ENCODE measurements around the gene BMPER. TPM values are rescaled to one million over a fixed set of nuclear protein-coding genes. Genes with fewer than 3 reads are reported as not detected.
A peak's percentile ranks its signal among the peaks of the same experiment; 100 is the strongest.

BMPER gene
- total RNA-seq, 8 experiments from 2014 or later = 0.25 to 39.1 (median 2.4) TPM

DNA sequence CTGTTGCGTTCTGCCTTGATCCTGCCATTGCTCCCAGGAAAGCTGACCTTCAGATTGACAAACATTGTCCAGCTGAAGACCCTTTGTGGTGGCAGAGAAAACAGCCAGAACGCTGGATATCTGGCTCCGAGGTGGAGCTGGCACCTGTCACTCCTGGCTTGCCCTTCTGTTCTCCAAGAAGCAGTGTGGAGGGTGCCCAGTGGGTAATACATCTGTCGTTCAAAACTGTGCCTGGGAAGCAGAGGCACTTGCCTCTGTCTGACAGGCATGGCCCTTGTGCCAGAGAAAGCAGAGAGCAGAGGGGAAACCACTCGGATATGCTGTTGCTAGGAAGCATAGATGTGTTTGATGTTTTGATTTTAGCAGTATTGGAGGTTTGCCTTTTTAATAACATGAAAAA is 231.4 kb downstream of the BMPER start:
- in situ Hi-C loops (cut with MboI; ENCODE audit: low pct_unique_long_range_greater_than_20kb in 2 of 9, low sequenced_read_pairs in 9 of 9, unreplicated experiment in 9 of 9) = loop anchor here in 1 of 9 experiments (25.0 kb wide), 1 partner anchor 476 kb away; no protein-coding TSS in a partner anchor
- Histone ChIP-seq H3K27ac (no peak overlapping the region), H3K4me1 (replicated peaks in 1 of 2) (no peaks in the 10 kb centered on the region), H3K4me3 (no peak overlapping the region)
- ATAC-seq (replicated peaks in 6 of 8) = no peak
- WGBS, 10 experiments = 80 to 100% (median 86%) methylated on average over 1 to 3 of the region's 5 CpGs; no CpG with 5 or more reads in 7 of the 10 experiments

DNA sequence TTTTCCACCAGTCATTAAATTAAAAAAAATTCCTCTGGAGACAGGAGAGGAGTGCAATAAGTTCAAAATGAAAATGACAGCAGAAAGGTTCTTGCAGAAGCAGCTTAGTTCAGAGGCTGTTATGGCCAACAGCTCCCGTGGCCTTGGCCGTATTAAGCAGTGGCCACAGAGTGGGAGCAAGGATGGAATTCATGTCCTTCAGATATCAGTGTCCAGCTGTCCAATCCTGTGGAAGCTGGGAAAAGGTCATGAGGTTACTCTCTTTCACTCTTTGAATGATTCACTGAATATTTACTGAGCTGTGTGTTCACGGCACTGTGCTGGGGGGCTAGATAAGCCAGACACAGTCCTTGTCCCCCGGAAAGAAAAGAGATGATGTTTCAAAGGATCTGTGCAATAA is 231.8 kb downstream of the BMPER start:
- in situ Hi-C loops (cut with MboI; ENCODE audit: low pct_unique_long_range_greater_than_20kb in 2 of 9, low sequenced_read_pairs in 9 of 9, unreplicated experiment in 9 of 9) = loop anchor here in 1 of 9 experiments (25.0 kb wide), 1 partner anchor 475 kb away; no protein-coding TSS in a partner anchor
- ATAC-seq (replicated peaks in 6 of 8) = no peak

DNA sequence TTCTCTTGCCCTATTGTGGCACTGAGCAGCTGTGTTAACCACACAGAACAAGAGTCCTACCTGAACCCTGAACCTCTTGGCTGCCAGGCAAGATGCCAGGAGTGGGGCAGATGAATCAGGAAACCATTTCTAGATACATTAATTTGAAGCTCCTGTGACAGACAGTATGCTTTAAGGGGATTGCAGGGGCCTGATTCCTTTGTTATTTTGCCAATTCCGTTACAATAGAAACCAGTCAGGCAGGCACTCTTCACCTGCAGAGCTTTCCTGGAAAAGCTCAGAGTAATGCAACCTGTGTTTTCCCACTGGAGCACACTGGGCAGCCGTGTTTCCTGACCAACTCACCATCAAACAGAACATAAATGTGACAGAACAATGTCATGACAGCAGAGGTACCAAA is 233.1 kb downstream of the BMPER start:
- in situ Hi-C loops (cut with MboI; ENCODE audit: low pct_unique_long_range_greater_than_20kb in 2 of 9, low sequenced_read_pairs in 9 of 9, unreplicated experiment in 9 of 9) = loop anchor here in 1 of 9 experiments (25.0 kb wide), 1 partner anchor 474 kb away; no protein-coding TSS in a partner anchor
- H3K27ac ChIP-seq = no peak overlapping the region
- 20 to 90% (median 53%) methylated on average over 1 to 2 of the region's 2 CpGs; no CpG with 5 or more reads in 4 of the 10 experiments for WGBS, 10 experiments
- H3K4me3 ChIP-seq = no peak overlapping the region
- no peaks in the 10 kb centered on the region for H3K4me1 ChIP-seq (replicated peaks in 1 of 2)
- no peak for ATAC-seq (replicated peaks in 6 of 8)

More for the DNA sequence above, 231.8 kb downstream of the BMPER start:
- H3K4me1 ChIP-seq (replicated peaks in 1 of 2) = no peaks in the 10 kb centered on the region
- no peak overlapping the region for H3K27ac ChIP-seq
- no peak overlapping the region for H3K4me3 ChIP-seq
- 48 to 94% (median 75%) methylated on average over 2 to 4 of the region's 4 CpGs; no CpG with 5 or more reads in 4 of the 10 experiments for WGBS, 10 experiments

DNA sequence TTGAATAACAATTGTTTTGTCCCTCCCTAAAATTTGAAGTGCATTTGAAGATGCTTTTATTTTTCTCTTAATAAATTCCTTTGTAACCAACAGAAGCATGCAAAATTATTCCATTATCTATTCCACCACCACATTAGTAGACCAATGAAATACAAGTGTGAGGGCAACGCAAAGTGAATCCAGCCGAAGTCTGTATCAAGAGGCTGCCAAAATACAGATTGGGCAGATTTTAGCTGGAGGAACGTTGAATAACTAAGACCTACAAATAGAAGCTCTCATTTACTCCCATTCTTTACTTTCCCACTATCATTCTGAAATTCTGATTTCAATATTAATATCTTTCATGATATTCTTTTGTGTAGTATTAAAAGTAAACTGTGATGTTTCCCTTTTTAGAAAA is 233.7 kb downstream of the BMPER start:
- WGBS, 10 experiments = 51 to 100% (median 89%) methylated on average over 1 to 3 of the region's 3 CpGs; no CpG with 5 or more reads in 2 of the 10 experiments
- Histone ChIP-seq H3K4me3 (no peak overlapping the region), H3K4me1 (replicated peaks in 1 of 2) (no peaks in the 10 kb centered on the region), H3K27ac (no peak overlapping the region)
- ATAC-seq (replicated peaks in 6 of 8) = no peak
- in situ Hi-C loops (cut with MboI; ENCODE audit: low pct_unique_long_range_greater_than_20kb in 2 of 9, low sequenced_read_pairs in 9 of 9, unreplicated experiment in 9 of 9) = loop anchor here in 1 of 9 experiments (25.0 kb wide), 1 partner anchor 473 kb away; no protein-coding TSS in a partner anchor

DNA sequence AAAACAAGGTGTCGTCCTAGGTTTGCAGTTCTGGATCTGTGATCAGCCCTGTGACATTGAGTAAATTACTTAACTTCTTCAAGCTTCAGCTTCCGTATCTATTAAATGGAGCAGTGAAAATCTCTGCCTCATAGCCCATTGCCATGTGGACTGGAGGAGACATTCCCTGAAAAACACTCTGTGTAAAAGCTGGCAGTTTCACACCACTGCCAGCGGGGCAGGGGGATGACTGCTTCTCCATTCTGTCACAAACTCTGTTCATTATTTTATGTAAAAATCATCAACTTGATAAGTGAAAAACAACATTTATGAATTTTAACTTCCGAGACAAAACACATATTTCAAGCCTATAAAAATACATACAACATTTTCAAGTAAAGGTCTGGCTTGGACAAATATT is 234.7 kb downstream of the BMPER start:
- Histone ChIP-seq H3K4me1 (replicated peaks in 1 of 2) (no peaks in the 10 kb centered on the region), H3K4me3 (no peak overlapping the region), H3K27ac (no peak overlapping the region)
- in situ Hi-C loops (cut with MboI; ENCODE audit: low pct_unique_long_range_greater_than_20kb in 2 of 9, low sequenced_read_pairs in 9 of 9, unreplicated experiment in 9 of 9) = loop anchor here in 1 of 9 experiments (25.0 kb wide), 1 partner anchor 472 kb away; no protein-coding TSS in a partner anchor
- 73 to 100% (median 90%) methylated on average over 1 to 4 of the region's 4 CpGs; no CpG with 5 or more reads in 1 of the 10 experiments for WGBS, 10 experiments
- peak in 1 of 8 experiments; percentile 31 for ATAC-seq (replicated peaks in 6 of 8)

DNA sequence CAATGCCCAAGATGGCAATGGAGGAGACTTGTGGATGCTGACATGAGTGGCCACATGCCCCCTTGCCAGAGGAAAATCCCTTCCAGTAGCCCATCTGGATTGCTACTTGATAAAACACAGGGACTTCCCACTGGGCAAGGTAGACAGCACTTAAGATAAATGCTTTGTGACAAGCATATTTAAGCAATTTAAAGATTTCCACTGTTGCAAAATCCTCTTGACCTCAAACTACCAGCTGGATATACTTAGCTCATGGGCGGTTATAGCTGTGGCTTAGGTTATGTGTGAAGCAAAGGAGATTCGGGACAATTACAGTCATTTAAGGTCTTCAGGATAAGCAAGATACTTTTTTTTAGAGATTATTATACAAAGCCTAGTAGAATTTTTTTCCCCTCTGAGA is 238.1 kb downstream of the BMPER start:
- no peak overlapping the region for H3K27ac ChIP-seq

DNA sequence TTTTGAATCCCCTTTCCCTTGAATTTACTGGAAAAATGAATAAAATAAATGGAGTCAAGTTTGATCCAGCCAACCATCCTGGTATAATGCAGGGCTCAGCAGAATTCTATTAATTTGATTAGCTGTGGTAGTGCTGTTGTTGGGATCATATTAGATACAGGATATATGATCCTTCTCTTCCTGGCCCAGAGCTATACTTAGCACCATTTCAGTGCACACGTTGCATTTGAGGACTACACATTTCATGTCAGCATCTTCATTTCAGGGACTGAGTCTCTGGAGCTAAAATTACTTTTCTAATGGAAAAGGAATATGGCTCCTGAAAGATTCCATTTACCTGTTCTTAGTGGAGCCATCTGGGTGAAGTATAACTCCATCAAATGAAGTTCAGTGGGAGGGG is 240.3 kb downstream of the BMPER start:
- peaks cover 0 to 7% of the 10 kb centered on the region in 2 donors for H3K4me1 ChIP-seq (replicated peaks in 1 of 2)
- H3K4me3 ChIP-seq = no peak overlapping the region
- in situ Hi-C loops (cut with MboI; ENCODE audit: low pct_unique_long_range_greater_than_20kb in 2 of 9, low sequenced_read_pairs in 9 of 9, unreplicated experiment in 9 of 9) = loop anchor here in 1 of 9 experiments (25.0 kb wide), 1 partner anchor 467 kb away; no protein-coding TSS in a partner anchor
- no peak overlapping the region for H3K27ac ChIP-seq
- WGBS, 10 experiments = 17 to 80% (median 33%) methylated on average over 1 of the region's 1 CpG; no CpG with 5 or more reads in 5 of the 10 experiments
- no peak for ATAC-seq (replicated peaks in 6 of 8)

More for the DNA sequence above, 238.1 kb downstream of the BMPER start:
- peaks cover 0 to 7% of the 10 kb centered on the region in 2 donors for H3K4me1 ChIP-seq (replicated peaks in 1 of 2)
- in situ Hi-C loops (cut with MboI; ENCODE audit: low pct_unique_long_range_greater_than_20kb in 2 of 9, low sequenced_read_pairs in 9 of 9, unreplicated experiment in 9 of 9) = loop anchor here in 1 of 9 experiments (25.0 kb wide), 1 partner anchor 469 kb away; no protein-coding TSS in a partner anchor
- WGBS, 10 experiments = 14 to 100% (median 80%) methylated on average over 1 to 2 of the region's 2 CpGs; no CpG with 5 or more reads in 1 of the 10 experiments
- ATAC-seq (replicated peaks in 6 of 8) = peak in 1 of 8 experiments; percentile 72
- no peak overlapping the region for H3K4me3 ChIP-seq

DNA sequence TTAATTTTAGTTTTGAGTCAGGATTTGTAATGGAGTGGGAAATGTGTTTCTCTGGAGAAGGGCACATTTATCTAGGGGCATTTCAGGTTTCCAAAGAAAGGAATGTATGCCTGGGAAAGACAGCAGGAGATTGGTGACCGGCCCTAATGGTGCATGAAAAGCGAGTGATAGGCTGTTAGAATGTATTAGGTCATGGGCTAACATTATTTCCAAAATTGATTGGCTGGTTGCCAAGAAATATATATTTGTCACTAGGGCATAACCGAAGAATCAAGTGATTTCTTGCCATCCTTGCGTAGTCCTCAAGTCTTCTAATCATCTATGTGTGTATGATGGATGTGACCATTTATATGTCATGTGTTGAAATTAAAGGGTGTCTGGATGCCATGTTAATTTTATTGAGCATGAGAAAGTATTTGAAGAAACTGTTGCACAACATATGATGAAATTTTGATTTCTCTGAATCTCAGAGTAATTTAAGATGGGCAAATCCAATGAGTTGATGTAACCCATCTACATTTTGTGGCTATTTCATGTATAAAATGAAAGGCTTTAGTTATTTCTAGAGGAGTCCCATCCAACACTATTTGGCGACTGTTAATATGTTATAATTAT is 248.4 kb downstream of the BMPER start:
- 52 to 100% (median 78%) methylated on average over 1 to 5 of the region's 5 CpGs for WGBS, 10 experiments

DNA sequence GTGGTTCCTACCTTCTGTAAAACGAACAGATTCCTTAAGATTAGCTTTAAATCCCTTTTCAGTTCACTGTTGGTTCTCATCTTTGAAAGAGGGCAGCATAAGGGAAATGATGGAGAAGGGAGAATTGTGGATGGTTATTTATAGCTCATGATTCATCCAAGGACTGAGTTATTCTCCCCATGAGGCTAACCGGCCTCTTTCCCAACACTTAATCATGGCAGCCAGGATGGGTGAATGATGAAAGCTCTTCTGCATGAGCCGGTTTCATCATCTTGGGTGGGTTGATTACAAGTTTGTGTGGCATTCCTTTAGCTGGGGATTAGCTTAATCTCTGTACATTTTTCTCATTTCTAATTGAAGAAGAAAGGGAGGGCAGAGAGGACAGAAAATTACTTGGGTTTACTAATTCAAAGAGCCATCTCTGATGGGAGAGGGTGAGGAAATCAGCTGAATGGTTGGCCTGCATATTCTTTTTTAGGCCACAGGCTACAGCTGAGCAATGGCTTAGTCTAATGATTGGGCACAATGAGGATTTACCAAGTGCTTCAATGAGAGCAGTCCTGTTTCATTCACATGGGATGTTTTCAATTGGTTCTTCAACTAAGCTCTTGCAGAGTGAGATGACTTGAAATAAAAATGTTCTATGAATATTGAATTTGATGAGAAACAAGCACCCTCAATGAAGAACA is 250.0 kb downstream of the BMPER start:
- in situ Hi-C loops (cut with MboI; ENCODE audit: low pct_unique_long_range_greater_than_20kb in 2 of 9, low sequenced_read_pairs in 9 of 9, unreplicated experiment in 9 of 9) = no loop called here
- Histone ChIP-seq H3K4me1 (replicated peaks in 1 of 2) (peaks cover 29 to 50% of the 10 kb centered on the region in 2 donors), H3K27ac (peak overlapping the region; percentile 61 to 78), H3K4me3 (no peak overlapping the region)
- WGBS, 10 experiments = 13 to 88% (median 37%) methylated on average over 1 to 3 of the region's 3 CpGs; no CpG with 5 or more reads in 1 of the 10 experiments
- ATAC-seq (replicated peaks in 6 of 8) = peak in 7 of 8 experiments; percentile 87 to 97 (median 94)

More for the DNA sequence above, 248.4 kb downstream of the BMPER start:
- Histone ChIP-seq H3K27ac (no peak overlapping the region), H3K4me3 (no peak overlapping the region), H3K4me1 (replicated peaks in 1 of 2) (peaks cover 29 to 50% of the 10 kb centered on the region in 2 donors)
- in situ Hi-C loops (cut with MboI; ENCODE audit: low pct_unique_long_range_greater_than_20kb in 2 of 9, low sequenced_read_pairs in 9 of 9, unreplicated experiment in 9 of 9) = no loop called here
- peak in 5 of 8 experiments; percentile 5 to 73 (median 47) for ATAC-seq (replicated peaks in 6 of 8)

DNA sequence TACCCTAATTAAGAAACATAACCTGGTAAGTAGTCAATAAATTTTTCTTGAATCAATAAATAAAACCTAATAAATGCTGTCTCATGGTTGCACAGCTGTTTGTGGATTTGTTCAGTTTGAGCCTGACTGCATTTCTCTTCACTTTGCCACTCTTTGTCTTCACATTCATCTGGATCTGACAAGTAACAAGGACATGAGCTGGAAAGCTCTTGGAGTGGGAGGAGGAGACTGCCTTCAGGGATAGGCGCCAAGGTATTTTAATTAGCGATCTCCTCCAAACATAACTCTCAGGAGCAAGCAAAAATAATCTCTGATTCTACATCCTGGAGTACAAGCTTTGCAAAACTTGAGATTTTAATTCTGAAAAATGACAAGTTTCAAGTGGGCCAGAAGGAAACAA is 251.0 kb downstream of the BMPER start:
- 0 to 100% (median 93%) methylated on average over 1 to 2 of the region's 2 CpGs; no CpG with 5 or more reads in 3 of the 10 experiments for WGBS, 10 experiments
- peak in 2 of 8 experiments; percentile 23 to 24 for ATAC-seq (replicated peaks in 6 of 8)
- in situ Hi-C loops (cut with MboI; ENCODE audit: low pct_unique_long_range_greater_than_20kb in 2 of 9, low sequenced_read_pairs in 9 of 9, unreplicated experiment in 9 of 9) = no loop called here
- Histone ChIP-seq H3K27ac (no peak overlapping the region), H3K4me1 (replicated peaks in 1 of 2) (peaks cover 29 to 50% of the 10 kb centered on the region in 2 donors), H3K4me3 (no peak overlapping the region)

DNA sequence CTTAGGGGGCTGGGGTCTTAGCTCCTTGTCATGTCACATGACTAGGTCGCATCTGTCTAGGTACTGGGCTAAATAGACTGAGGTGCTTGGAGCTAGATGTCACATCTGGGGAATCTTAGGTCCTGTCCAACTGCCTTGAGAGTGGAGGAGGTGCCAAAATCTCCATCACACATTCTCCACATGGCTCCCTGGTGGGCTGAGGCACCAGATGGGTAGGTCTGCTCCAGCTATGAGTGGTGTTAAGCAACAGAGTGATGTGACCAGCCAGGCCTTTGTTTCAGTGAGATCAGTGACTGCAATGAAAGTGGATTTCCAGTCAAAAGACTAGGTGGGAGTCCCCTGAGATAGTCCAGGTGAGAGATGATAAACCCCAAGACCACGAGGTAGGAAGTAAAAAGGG is 251.8 kb downstream of the BMPER start:
- no peak for ATAC-seq (replicated peaks in 6 of 8)
- peaks cover 26 to 48% of the 10 kb centered on the region in 2 donors for H3K4me1 ChIP-seq (replicated peaks in 1 of 2)
- no peak overlapping the region for H3K4me3 ChIP-seq
- 0 to 83% (median 69%) methylated on average over 1 of the region's 2 CpGs; no CpG with 5 or more reads in 6 of the 10 experiments for WGBS, 10 experiments
- H3K27ac ChIP-seq = no peak overlapping the region
- in situ Hi-C loops (cut with MboI; ENCODE audit: low pct_unique_long_range_greater_than_20kb in 2 of 9, low sequenced_read_pairs in 9 of 9, unreplicated experiment in 9 of 9) = no loop called here

DNA sequence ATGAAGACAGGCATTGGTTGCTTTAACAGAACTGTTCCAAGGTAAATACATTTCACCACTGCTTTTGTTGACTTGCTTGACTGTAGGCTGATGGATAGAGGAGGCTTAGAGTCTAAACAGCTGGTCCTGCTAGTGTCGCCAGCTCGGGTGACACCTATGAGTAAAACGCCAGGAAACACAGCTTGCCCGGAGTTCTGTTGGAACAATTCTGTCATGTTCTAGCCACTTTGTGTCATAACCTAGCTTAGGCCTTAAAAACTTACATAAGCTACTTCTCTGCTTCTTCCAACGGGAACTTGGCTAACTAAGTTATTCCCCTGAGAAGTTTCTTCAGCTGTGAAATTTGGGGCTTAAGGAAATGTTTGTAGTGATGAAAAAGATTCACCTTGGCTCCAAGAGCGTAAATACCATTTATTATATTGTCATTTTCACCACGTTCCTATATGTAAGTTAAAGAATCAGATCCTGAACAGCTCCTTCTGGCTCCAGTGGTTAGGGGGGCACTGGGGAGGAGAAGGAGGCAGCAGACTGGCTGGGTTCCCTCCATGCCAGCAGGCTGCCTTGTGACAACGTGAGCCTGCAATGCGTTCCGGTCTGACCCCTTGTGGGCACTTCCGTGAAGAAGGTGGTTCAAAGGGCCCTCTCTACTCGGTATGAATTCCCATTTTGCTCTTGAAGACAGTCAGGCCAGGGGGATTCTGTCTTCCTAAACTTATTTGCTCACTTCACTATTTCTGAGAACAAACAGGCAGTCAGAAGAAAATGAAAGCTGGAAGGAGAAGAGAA is 253.2 kb downstream of the BMPER start:
- ATAC-seq (replicated peaks in 6 of 8) = no peak
- in situ Hi-C loops (cut with MboI; ENCODE audit: low pct_unique_long_range_greater_than_20kb in 2 of 9, low sequenced_read_pairs in 9 of 9, unreplicated experiment in 9 of 9) = no loop called here
- no peak overlapping the region for H3K27ac ChIP-seq
- H3K4me3 ChIP-seq = no peak overlapping the region
- 51 to 90% (median 78%) methylated on average over 1 to 12 of the region's 12 CpGs for WGBS, 10 experiments
- peaks cover 13 to 34% of the 10 kb centered on the region in 2 donors for H3K4me1 ChIP-seq (replicated peaks in 1 of 2)

Data from motor neuron (in vitro differentiated cells).